Sigmoid colon (tissue), 7 donors: ENCODE data around the gene ZRANB1. TPM values are rescaled to one million over a fixed set of nuclear protein-coding genes. Genes with fewer than 3 reads are reported as not detected.

Experiments
- DNase-seq: peaks from one replicate; pipeline ENCODE4 v3.0.0-alpha.2; 2019
- H3K27ac ChIP-seq, 4 donors: fragments of 200-600 bp; sonication (generic); one replicate each; pipeline ENCODE4 v1.5.1; 2016 to 2019; ENCODE audit warnings: mild to moderate bottlenecking in 1 of 4
- H3K27me3 ChIP-seq, 3 donors: fragments of 200-600 bp; sonication (generic); one replicate each; pipeline ENCODE4 v1.5.1; 2019; ENCODE audit warnings: mild to moderate bottlenecking in 1 of 3
- H3K36me3 ChIP-seq, 4 donors: fragments of 200-600 bp; sonication (generic); one replicate each; pipeline ENCODE4 v1.5.1; 2016 to 2019
- H3K4me1 ChIP-seq, 4 donors: fragments of 200-600 bp; sonication (generic); one replicate each; pipeline ENCODE4 v1.5.1; 2017 to 2019
- H3K4me3 ChIP-seq, 4 donors: fragments of 200-600 bp; sonication (generic); one replicate each; pipeline ENCODE4 v1.5.1; 2017 to 2019; ENCODE audit warnings: mild to moderate bottlenecking in 2 of 4, moderate library complexity in 1 of 4
- H3K9me3 ChIP-seq, 4 donors: fragments of 200-600 bp in 3 of 4; sonication (generic) in 3 of 4; one replicate each; pipeline versions ENCODE4 v1.5.1 to v1.6.1; 2013 to 2019
- CTCF ChIP-seq, 4 experiments: fragments of 450-650 bp in 3 of 4; fragments of 200-600 bp in 1 of 4; IDR thresholded peaks; one replicate each; pipeline ENCODE4 v1.5.1; 2016 to 2019; ENCODE audit warnings: antibody characterized with exemption in 4 of 4, mild to moderate bottlenecking in 3 of 4, moderate library complexity in 2 of 4
- EP300 ChIP-seq, 4 donors: sonication (generic); formaldehyde crosslinking; IDR thresholded peaks; one replicate each; pipeline ENCODE4 v1.6.1; 2017; ENCODE audit warnings: antibody characterized with exemption in 4 of 4
- POLR2A ChIP-seq, 2 donors: fragments of 450-650 bp; IDR thresholded peaks; one replicate each; pipeline ENCODE4 v1.6.1; 2016; ENCODE audit warnings: antibody characterized with exemption in 2 of 2, mild to moderate bottlenecking in 2 of 2, moderate library complexity in 2 of 2
- POLR2AphosphoS5 ChIP-seq, 4 donors: sonication (generic); formaldehyde crosslinking; IDR thresholded peaks; one replicate each; pipeline ENCODE4 v1.6.1; 2017; ENCODE audit warnings: antibody characterized with exemption in 4 of 4
- WGBS, 2 donors: extraction: QIAGEN DNeasy Blood & Tissue Kit; methylation state at CpG; one replicate each; pipeline ENCODE4 v1.1.7; 2013; 5-methylcytosine and 5-hydroxymethylcytosine counted together
- intact Hi-C: fragments of 100-400 bp; cut with DNase I; formaldehyde crosslinking; loops from one replicate; pipeline ENCODE4 v1.15.1; 2023
- polyA plus RNA-seq, 3 donors: library from polyadenylated mRNA; stranded (reverse); fragments of 200-250 nt; gene quantifications; one replicate each; pipeline ENCODE4 v1.2.3, GENCODE V29; 2013
- total RNA-seq, 4 donors: library from RNA; depleted of rRNA; stranded (reverse); fragments of >200 nt; gene quantifications; one replicate each; pipeline ENCODE4 v1.1.0, GENCODE V29; 2016
- donor health status: healthy with polysubstance abuse.
- donor health status: Bipolar disorder and iron deficiency.
- donor health status: healthy.

ZRANB1 gene
- total and polyA plus RNA-seq, 7 donors = 6.7 to 49.0 (median 38.0) TPM

- peaks cover 0 to 43% (median 37%) of the 10 kb centered on the region in 4 donors for H3K4me1 ChIP-seq
Observed at GRCh38 chr10:124996854-124997215, 54.9 kb downstream of the ZRANB1 start.

GRCh38 chr10:124997306-124997705 lies 55.4 kb downstream of the ZRANB1 start:
- no peak for TF ChIP-seq POLR2AphosphoS5 (IDR thresholded peaks at IDR 0.05)
- TF ChIP-seq CTCF (IDR thresholded peaks at IDR 0.05) = no peak
- peaks cover 0 to 44% (median 40%) of the 10 kb centered on the region in 4 donors for H3K4me1 ChIP-seq
- WGBS, 2 donors = 93 to 94% methylated on average over 11 of the region's 11 CpGs

More at GRCh38 chr10:124996854-124997215, 54.9 kb downstream of the ZRANB1 start:
- Histone ChIP-seq H3K9me3 (no peaks in the 10 kb centered on the region), H3K27me3 (no peaks in the 10 kb centered on the region), H3K27ac (no peak overlapping the region), H3K36me3 (peaks cover 29 to 59% (median 52%) of the 10 kb centered on the region in 4 donors), H3K4me3 (no peak overlapping the region)
- TF ChIP-seq POLR2A (IDR thresholded peaks at IDR 0.05) (no peak), CTCF (IDR thresholded peaks at IDR 0.05) (no peak), POLR2AphosphoS5 (IDR thresholded peaks at IDR 0.05) (no peak), EP300 (IDR thresholded peaks at IDR 0.05) (no peak)
- no peak for DNase-seq
- intact Hi-C loops = no loop called here
- WGBS, 2 donors = 92 to 93% methylated on average over 17 of the region's 17 CpGs

GRCh38 chr10:124997771-124998623 lies 56.1 kb downstream of the ZRANB1 start:
- WGBS, 2 donors = 89 to 90% methylated on average over 35 of the region's 35 CpGs
- DNase-seq = peak; percentile 59
- Histone ChIP-seq H3K27me3 (no peaks in the 10 kb centered on the region), H3K4me3 (no peak overlapping the region), H3K4me1 (peaks cover 0 to 45% (median 36%) of the 10 kb centered on the region in 4 donors), H3K36me3 (peaks cover 35 to 63% (median 55%) of the 10 kb centered on the region in 4 donors), H3K27ac (peak overlapping the region in 1 of 4 donors; percentile 72), H3K9me3 (no peaks in the 10 kb centered on the region)
- TF ChIP-seq POLR2AphosphoS5 (IDR thresholded peaks at IDR 0.05) (no peak), EP300 (IDR thresholded peaks at IDR 0.05) (no peak), CTCF (IDR thresholded peaks at IDR 0.05) (no peak), POLR2A (IDR thresholded peaks at IDR 0.05) (no peak)
- intact Hi-C loops = no loop called here

More at GRCh38 chr10:124997306-124997705, 55.4 kb downstream of the ZRANB1 start:
- H3K36me3 ChIP-seq = peaks cover 29 to 62% (median 52%) of the 10 kb centered on the region in 4 donors
- no peak overlapping the region for H3K27ac ChIP-seq
- H3K4me3 ChIP-seq = no peak overlapping the region
- intact Hi-C loops = no loop called here
- no peaks in the 10 kb centered on the region for H3K9me3 ChIP-seq
- DNase-seq = no peak
- no peaks in the 10 kb centered on the region for H3K27me3 ChIP-seq

- no peak for TF ChIP-seq POLR2AphosphoS5 (IDR thresholded peaks at IDR 0.05)
- TF ChIP-seq EP300 (IDR thresholded peaks at IDR 0.05) = no peak
- no peak for TF ChIP-seq CTCF (IDR thresholded peaks at IDR 0.05)
- TF ChIP-seq POLR2A (IDR thresholded peaks at IDR 0.05) = no peak
- no peaks in the 10 kb centered on the region for H3K9me3 ChIP-seq
- intact Hi-C loops = no loop called here
- H3K4me1 ChIP-seq = peaks cover 0 to 45% (median 35%) of the 10 kb centered on the region in 4 donors
- 83 to 88% methylated on average over 16 of the region's 16 CpGs for WGBS, 2 donors
- no peak overlapping the region for H3K4me3 ChIP-seq
- DNase-seq = no peak
- H3K36me3 ChIP-seq = peaks cover 29 to 58% (median 51%) of the 10 kb centered on the region in 4 donors
- H3K27me3 ChIP-seq = no peaks in the 10 kb centered on the region
- peak overlapping the region; percentile 39 to 72 (median 68) for H3K27ac ChIP-seq
Observed at GRCh38 chr10:124998624-124999291, 56.8 kb downstream of the ZRANB1 start.
